Retinal pigment epithelial cell (primary cell): ENCODE measurements around the gene SRCIN1.
A peak's percentile ranks its signal among the peaks of the same experiment; 100 is the strongest.
"Not testable (repeated sequence)": the region's sequence is repeated elsewhere in the genome, so short reads cannot be mapped to it uniquely, and the experiment has no call there.

Experiments used
- DNase-seq: peaks from one replicate; pipeline ENCODE4 v3.0.0-alpha.2; 2010; ENCODE audit warnings: low read depth
- H3K4me3 ChIP-seq: 2 replicates; pipeline ENCODE4 v1.5.1; 2011; ENCODE audit warnings: mild to moderate bottlenecking, low read length, control low read depth, moderate library complexity
- TF ChIP-seq, protein P1 (sequence below): conservative IDR thresholded peaks from 2 replicates; pipeline ENCODE4 v1.5.1; 2011; ENCODE audit warnings: low read depth, low read length, control low read depth, inconsistent platforms

Gene SRCIN1

DNA sequence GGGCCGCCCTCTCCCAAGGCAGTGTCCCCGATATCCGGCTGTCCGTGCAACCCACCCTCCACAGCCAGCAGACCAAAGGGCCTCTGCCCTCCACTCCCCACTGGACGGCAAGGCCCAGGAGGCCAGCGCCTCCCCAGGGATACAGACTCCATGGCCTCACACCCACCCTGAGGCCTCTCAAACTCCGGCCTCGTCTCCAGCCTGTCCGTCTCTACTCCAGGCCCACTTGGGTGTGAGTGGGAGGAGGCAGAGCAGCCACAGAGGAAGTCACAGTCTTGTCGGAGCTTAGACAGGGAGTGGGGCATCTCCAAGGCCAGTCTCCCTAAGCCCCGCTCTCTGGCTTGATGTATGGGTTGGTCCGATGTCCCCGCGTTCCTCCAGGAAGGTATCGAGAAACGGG, 73.3 kb downstream of the SRCIN1 start:
- TF ChIP-seq, protein P1, sequence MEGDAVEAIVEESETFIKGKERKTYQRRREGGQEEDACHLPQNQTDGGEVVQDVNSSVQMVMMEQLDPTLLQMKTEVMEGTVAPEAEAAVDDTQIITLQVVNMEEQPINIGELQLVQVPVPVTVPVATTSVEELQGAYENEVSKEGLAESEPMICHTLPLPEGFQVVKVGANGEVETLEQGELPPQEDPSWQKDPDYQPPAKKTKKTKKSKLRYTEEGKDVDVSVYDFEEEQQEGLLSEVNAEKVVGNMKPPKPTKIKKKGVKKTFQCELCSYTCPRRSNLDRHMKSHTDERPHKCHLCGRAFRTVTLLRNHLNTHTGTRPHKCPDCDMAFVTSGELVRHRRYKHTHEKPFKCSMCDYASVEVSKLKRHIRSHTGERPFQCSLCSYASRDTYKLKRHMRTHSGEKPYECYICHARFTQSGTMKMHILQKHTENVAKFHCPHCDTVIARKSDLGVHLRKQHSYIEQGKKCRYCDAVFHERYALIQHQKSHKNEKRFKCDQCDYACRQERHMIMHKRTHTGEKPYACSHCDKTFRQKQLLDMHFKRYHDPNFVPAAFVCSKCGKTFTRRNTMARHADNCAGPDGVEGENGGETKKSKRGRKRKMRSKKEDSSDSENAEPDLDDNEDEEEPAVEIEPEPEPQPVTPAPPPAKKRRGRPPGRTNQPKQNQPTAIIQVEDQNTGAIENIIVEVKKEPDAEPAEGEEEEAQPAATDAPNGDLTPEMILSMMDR = no peak
- H3K4me3 ChIP-seq = no peak overlapping the region
- no peak for DNase-seq

DNA sequence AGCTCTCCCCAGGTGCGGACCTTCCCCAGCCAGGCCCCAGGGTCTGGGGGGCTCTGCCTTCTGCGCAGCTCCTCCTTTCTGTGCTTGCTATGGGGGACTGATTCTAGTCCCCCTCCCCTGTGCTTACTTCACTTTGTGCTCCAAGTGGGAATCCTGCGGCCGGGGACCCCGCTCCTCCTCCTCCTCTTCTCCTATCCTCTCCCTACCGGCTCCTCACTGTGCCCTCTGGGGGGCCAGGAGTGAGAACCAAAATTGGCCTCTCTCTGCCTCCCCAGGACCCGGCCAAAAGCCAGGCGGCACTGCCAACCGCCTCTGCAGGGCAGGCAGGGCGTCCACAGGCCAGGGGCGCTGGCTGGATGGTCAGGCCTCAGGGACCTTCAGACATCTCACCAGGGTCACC, 74.0 kb downstream of the SRCIN1 start:
- DNase-seq, H3K4me3 ChIP-seq: not testable (repeated sequence)

DNA sequence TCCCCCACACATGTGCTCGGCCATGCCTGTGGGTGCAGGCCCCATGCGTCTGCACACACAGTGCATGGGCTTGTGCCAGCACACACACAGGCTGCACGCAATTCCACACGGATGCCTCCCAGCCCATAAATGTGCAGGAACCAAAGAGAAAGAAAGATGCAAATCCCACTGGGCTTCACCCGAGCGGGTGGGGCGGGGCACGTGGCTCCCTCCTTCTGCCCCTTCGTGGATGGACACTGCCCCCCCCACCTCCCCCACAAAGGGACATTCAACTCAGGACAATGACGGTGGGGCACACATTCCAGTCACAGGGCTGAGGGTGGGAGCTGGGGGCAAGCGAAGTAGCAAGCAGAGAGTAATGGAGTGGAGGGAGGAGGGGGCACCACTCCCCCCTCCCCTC, 74.9 kb downstream of the SRCIN1 start:
- not testable (repeated sequence) for H3K4me3 ChIP-seq, DNase-seq

DNA sequence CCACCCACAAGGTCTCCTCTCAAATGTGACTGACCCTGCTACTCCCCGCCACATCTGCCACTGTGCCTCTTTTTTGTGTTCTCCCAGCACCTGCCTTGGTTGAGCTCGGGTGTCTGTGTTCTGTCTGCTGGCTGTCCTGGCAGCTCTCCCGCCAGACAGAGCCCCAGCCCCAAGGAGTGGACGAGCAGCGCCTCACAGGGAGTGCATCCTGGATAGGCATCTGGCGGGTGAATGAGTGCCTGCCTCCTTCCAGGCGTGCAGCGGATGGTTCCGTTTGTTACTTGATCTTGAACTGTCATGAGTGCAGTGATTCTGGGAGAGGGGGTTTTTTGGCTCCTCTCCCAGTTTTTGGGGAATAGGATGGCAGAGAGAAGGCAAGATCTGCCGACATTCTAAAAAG, 77.6 kb downstream of the SRCIN1 start:
- H3K4me3 ChIP-seq, DNase-seq: not testable (repeated sequence)

DNA sequence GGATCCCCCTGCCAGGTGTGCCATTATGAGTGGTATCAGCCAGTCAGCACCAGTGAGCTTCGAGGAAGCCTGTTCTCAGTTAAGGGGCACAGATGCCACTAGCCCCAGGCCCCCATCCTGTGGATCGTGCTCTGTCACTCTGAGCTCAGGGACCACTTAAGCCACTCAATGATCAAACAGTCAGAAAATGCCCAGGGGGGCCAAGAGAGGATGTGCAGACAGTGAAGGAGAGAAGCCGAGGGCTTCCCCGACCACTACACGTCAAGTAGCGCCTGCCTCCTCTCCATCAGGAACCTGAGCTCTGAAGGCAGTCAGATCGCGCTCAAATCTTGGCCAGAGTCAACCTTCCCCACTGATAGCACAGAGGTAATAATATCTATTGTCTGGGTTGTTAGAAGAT, 79.2 kb downstream of the SRCIN1 start:
- not testable (repeated sequence) for H3K4me3 ChIP-seq, DNase-seq

DNA sequence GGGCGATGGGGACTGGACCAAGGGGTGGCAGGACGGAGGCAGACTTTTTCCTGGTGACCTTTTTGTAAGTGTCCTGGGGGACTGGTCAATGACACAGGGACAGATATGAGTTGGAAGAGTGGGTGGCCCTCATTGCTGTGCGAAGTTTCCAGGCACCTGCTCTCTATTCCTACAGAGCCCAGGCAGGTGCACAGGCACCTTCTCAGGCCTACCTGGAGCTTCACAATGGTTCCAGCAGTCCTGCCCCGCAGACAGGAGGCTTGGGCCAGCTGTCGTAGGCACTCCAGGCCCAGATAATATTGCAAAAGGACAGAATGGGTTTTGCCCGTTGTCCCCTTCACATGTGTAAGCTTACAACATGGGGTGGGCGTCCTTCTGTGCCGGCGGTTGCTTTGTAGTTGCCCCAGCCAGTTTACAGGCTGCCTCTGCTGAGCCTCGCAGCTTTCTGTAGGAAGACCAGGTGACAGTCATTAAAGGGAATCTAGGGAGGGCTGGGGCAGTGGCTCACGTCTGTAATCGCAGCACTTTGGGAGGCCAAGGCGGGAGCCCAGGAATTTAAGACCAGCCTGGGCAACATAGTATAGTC, 93.2 kb downstream of the SRCIN1 start:
- no peak overlapping the region for H3K4me3 ChIP-seq
- TF ChIP-seq, protein P1 = no peak
- DNase-seq = no peak

DNA sequence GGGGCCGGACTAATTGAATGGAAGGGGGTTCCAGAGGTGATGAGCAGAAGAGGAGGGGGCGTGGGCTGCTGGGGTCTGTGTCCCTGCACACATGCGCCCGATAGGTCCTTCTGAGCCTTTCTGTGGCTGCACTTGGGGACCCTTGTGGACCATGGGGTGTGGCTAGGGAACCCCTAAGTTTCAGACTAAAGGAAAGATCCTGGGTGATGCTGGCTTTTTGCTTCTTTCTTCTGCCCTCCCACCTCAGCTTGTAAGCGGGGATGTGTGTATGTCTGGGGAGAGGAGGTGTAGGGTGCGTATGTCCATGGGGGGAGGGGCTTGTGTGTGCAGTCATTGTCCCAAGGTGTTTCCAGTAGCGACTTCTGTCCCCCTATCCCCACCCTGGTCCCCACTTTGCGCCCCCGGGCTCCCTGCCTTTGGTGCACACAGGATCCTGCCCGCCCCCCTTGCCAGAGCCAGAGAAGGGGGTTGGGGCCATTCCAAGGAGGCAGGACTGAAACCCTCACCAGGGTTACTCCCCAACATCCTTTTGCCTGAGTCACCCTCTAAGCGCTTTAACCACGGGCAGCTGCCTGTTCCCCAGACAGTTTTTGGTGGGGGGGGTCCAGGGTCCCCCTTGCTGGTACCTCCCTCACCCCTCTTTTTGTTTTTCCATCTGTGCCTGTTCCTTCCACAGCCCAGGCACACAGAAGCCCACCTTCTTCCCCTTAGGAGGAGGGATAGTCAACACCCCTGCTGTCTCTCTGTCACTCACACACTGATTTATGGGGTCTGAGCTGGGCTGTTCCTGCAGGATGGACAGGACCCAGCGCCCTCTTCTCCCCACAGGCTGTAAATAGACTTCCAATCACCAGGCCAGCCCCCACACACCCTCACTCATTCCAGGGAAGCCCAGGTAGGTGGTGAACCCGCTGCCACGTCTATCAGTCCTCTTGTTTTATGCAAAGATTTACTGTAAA, 94.3 kb downstream of the SRCIN1 start:
- no peak overlapping the region for H3K4me3 ChIP-seq
- TF ChIP-seq, protein P1 = no peak
- DNase-seq = no peak

DNA sequence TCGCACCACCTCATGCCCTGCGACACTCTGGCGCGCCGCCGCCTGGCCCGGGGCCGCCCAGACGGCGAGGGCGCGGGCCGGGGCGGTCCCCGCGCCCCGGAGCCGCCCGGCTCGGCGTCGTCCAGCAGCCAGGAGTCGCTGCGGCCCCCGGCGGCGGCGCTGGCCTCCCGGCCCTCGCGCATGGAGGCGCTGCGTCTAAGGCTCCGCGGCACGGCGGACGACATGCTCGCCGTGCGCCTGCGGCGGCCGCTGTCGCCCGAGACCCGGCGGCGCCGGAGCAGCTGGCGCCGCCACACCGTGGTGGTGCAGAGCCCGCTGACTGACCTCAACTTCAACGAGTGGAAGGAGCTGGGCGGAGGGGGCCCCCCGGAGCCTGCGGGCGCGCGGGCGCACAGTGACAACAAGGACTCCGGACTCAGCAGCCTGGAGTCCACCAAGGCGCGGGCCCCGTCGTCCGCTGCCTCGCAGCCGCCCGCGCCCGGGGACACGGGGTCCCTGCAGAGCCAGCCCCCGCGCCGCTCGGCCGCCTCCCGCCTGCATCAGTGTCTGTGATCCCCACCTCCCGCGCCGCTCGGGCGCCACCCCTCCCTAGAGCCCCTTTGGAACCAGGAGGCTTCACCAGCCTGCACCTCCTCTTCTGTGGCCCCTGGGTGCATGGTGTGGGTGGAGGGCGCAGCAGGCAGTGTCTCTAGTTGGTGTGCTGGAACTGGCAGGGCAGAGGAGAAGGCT, 95.2 kb downstream of the SRCIN1 start:
- H3K4me3 ChIP-seq = no peak overlapping the region
- DNase-seq = no peak
- TF ChIP-seq, protein P1 = peak; percentile 12
